WTC11 (cell line): ENCODE measurements around the gene SYCE1L. TPM values are rescaled to one million over a fixed set of nuclear protein-coding genes. Genes with fewer than 3 reads are reported as not detected.

Experiments
- ATAC-seq: fragments of 200-7000 bp; cut with Tn5 transposase; 2 replicates; pipeline ENCODE4 v1.10.0; 2021; ENCODE audit warnings: mild to moderate bottlenecking, moderate library complexity
- CTCF ChIA-PET: fragments of 300-600 bp; sonication (Branson Sonifier 250); formaldehyde crosslinking; loops from one replicate; lab custom pipeline; 2021; ENCODE audit warnings: antibody characterized with exemption; lab: Charles Lee
- POLR2A ChIA-PET: fragments of 350-600 bp; sonication (Branson Sonifier 250); formaldehyde crosslinking; loops from one replicate; lab custom pipeline; 2021; ENCODE audit warnings: antibody characterized with exemption; lab: Charles Lee
- DNase-seq: peaks from one replicate; pipeline ENCODE4 v3.0.0; 2021; ENCODE audit warnings: low spot score
- H3K27ac Mint-ChIP-seq: 2 replicates; pipeline ENCODE4 v1.8.0; 2021; ENCODE audit warnings: mixed read lengths
- H3K27me3 Mint-ChIP-seq: 2 replicates; pipeline ENCODE4 v1.8.0; 2021; ENCODE audit warnings: low read depth, mild to moderate bottlenecking, moderate library complexity, mixed read lengths
- H3K36me3 Mint-ChIP-seq: 2 replicates; pipeline ENCODE4 v1.8.0; 2021; ENCODE audit warnings: mixed read lengths
- H3K4me1 Mint-ChIP-seq: 2 replicates; pipeline ENCODE4 v1.8.0; 2022; ENCODE audit warnings: mixed read lengths
- H3K4me3 Mint-ChIP-seq: 2 replicates; pipeline ENCODE4 v1.8.0; 2021; ENCODE audit warnings: mild to moderate bottlenecking, moderate library complexity, mixed read lengths
- H3K9me3 Mint-ChIP-seq: 2 replicates; pipeline ENCODE4 v1.8.0; 2021; ENCODE audit warnings: mixed read lengths
- CREB1 ChIP-seq: sonication (generic); formaldehyde crosslinking; IDR thresholded peaks from 2 replicates; pipeline ENCODE4 v1.8.0; 2023; ENCODE audit warnings: mild to moderate bottlenecking, missing genetic modification reagents
- ERG ChIP-seq: fragments of 250-450 bp; sonication (Bioruptor Pico); IDR thresholded peaks from 2 replicates; pipeline ENCODE4 v1.8.0; 2021; ENCODE audit warnings: mild to moderate bottlenecking
- FOXP4 ChIP-seq: sonication (generic); formaldehyde crosslinking; IDR thresholded peaks from 2 replicates; pipeline ENCODE4 v1.8.0; 2022; ENCODE audit warnings: mild to moderate bottlenecking, missing genetic modification reagents
- GABPB1 ChIP-seq: sonication (generic); formaldehyde crosslinking; IDR thresholded peaks from 2 replicates; pipeline ENCODE4 v1.8.1; 2023; ENCODE audit warnings: mild to moderate bottlenecking, missing genetic modification reagents
- HMGA2 ChIP-seq: fragments of 250-450 bp; sonication (Bioruptor Pico); IDR thresholded peaks from 2 replicates; pipeline ENCODE4 v1.4.0; 2021; ENCODE audit warnings: mild to moderate bottlenecking, moderate library complexity
- MAX ChIP-seq: sonication (generic); formaldehyde crosslinking; IDR thresholded peaks from 2 replicates; pipeline ENCODE4 v1.8.0; 2022; ENCODE audit warnings: mild to moderate bottlenecking, missing genetic modification reagents
- NFE2L1 ChIP-seq: sonication (generic); formaldehyde crosslinking; IDR thresholded peaks from 2 replicates; pipeline ENCODE4 v1.8.1; 2023; ENCODE audit warnings: missing genetic modification reagents
- RORB ChIP-seq: fragments of 250-450 bp; sonication (Bioruptor Pico); IDR thresholded peaks from 2 replicates; pipeline ENCODE4 v1.9.0; 2021; ENCODE audit warnings: mild to moderate bottlenecking
- STAT6 ChIP-seq: sonication (generic); formaldehyde crosslinking; conservative IDR thresholded peaks from 2 replicates; pipeline ENCODE4 v1.8.1; 2023; ENCODE audit warnings: mild to moderate bottlenecking, low read depth, missing genetic modification reagents, moderate library complexity
- TP53 ChIP-seq: sonication (generic); formaldehyde crosslinking; IDR thresholded peaks from 2 replicates; pipeline ENCODE4 v1.8.1; 2023; ENCODE audit warnings: mild to moderate bottlenecking, missing genetic modification reagents
- USF1 ChIP-seq: sonication (generic); formaldehyde crosslinking; IDR thresholded peaks from 2 replicates; pipeline ENCODE4 v1.8.0; 2022; ENCODE audit warnings: mild to moderate bottlenecking, missing genetic modification reagents
- ZBTB43 ChIP-seq: sonication (generic); formaldehyde crosslinking; IDR thresholded peaks from 2 replicates; pipeline ENCODE4 v1.8.1; 2023; ENCODE audit warnings: mild to moderate bottlenecking, missing genetic modification reagents
- ZNF121 ChIP-seq: sonication (generic); formaldehyde crosslinking; IDR thresholded peaks from 2 replicates; pipeline ENCODE4 v1.8.0; 2023; ENCODE audit warnings: missing genetic modification reagents
- ZNF416 ChIP-seq: fragments of 250-450 bp; sonication (Bioruptor Pico); IDR thresholded peaks from 2 replicates; pipeline ENCODE4 v1.9.0; 2021; ENCODE audit warnings: mild to moderate bottlenecking, inconsistent platforms
- ZNF423 ChIP-seq: fragments of 250-450 bp; sonication (Bioruptor Pico); IDR thresholded peaks from 2 replicates; pipeline ENCODE4 v2.1.2; 2022; ENCODE audit warnings: mild to moderate bottlenecking, moderate library complexity
- ZNF512 ChIP-seq: sonication (generic); formaldehyde crosslinking; IDR thresholded peaks from 2 replicates; pipeline ENCODE4 v1.8.1; 2022; ENCODE audit warnings: missing genetic modification reagents, borderline replicate concordance
- ZNF532 ChIP-seq: fragments of 250-450 bp; sonication (Bioruptor Pico); IDR thresholded peaks from 2 replicates; pipeline ENCODE4 v1.9.0; 2021; ENCODE audit warnings: mild to moderate bottlenecking, borderline replicate concordance
- ZNF671 ChIP-seq: fragments of 250-450 bp; sonication (Bioruptor Pico); IDR thresholded peaks from 2 replicates; pipeline ENCODE4 v1.8.0; 2021; ENCODE audit warnings: mild to moderate bottlenecking
- total RNA-seq: library from RNA; stranded (reverse); gene quantifications from 3 replicates; pipeline ENCODE4 v1.2.3, GENCODE V29; 2021

Gene SYCE1L
- total RNA-seq, 1 experiment from 2014 or later, result 7.0 TPM

GRCh38 chr16:77233799-77234519 lies 34.8 kb downstream of the SYCE1L start:
- Mint-ChIP-seq H3K27ac (no peak overlapping the region), H3K27me3 (peaks cover 5% of the 10 kb centered on the region), H3K36me3 (no peaks in the 10 kb centered on the region), H3K4me3 (no peak overlapping the region), H3K9me3 (no peaks in the 10 kb centered on the region), H3K4me1 (peaks cover 36% of the 10 kb centered on the region)
- CTCF ChIA-PET, result interaction anchor here (1.1 kb wide), 1 partner anchor 11 kb away, joined by 6 read pairs; no protein-coding TSS in a partner anchor
- no peak for TF ChIP-seq ZNF121
- TF ChIP-seq STAT6 (CRISPR knock-in tag), result no peak
- no peak for TF ChIP-seq GABPB1 (CRISPR knock-in tag)
- no peak for TF ChIP-seq TP53 (CRISPR knock-in tag)
- TF ChIP-seq RORB (CRISPR knock-in tag), result no peak
- TF ChIP-seq ERG, result no peak
- no peak for TF ChIP-seq HMGA2 (CRISPR knock-in tag)
- TF ChIP-seq CREB1 (CRISPR knock-in tag), result no peak
- TF ChIP-seq ZNF671 (CRISPR knock-in tag), result no peak
- TF ChIP-seq USF1, result no peak
- no peak for TF ChIP-seq NFE2L1 (CRISPR knock-in tag)
- TF ChIP-seq MAX, result no peak
- TF ChIP-seq ZBTB43 (CRISPR knock-in tag), result no peak
- TF ChIP-seq FOXP4 (CRISPR knock-in tag), result no peak
- no peak for TF ChIP-seq ZNF416
- TF ChIP-seq ZNF512, result no peak
- TF ChIP-seq ZNF423 (CRISPR knock-in tag), result no peak
- no peak for TF ChIP-seq ZNF532 (CRISPR knock-in tag)
- no peak for ATAC-seq
- DNase-seq, result no peak
- POLR2A ChIA-PET, result no interaction called here
